ENCODE measurements around the gene MPHOSPH6. TPM values are rescaled to one million over a fixed set of nuclear protein-coding genes. Genes with fewer than 3 reads are reported as not detected.

The MPHOSPH6 gene
- total and polyA plus RNA-seq, 2 donors (not counting 3 experiments of a cell fraction or from before 2014, with no cell fraction given) = 10.9 to 32.0 TPM

GRCh38 chr16:82184213-82184612, 14.2 kb upstream of the MPHOSPH6 start:
- Histone ChIP-seq H3K27me3 (ENCODE audit: control insufficient read depth in 2 of 2, insufficient read depth in 2 of 2, low read length in 2 of 2) (peaks cover 0 to 4% of the 10 kb centered on the region in 2 experiments), H3K4me1 (ENCODE audit: control insufficient read depth, extremely low read depth, insufficient read depth, low read length) (no peaks in the 10 kb centered on the region), H3K36me3 (ENCODE audit: control insufficient read depth in 2 of 2, extremely low read depth in 1 of 2, insufficient read depth in 2 of 2, low read length in 2 of 2) (no peaks in the 10 kb centered on the region), H3K27ac (ENCODE audit: insufficient read depth, low read depth, low read length) (no peak overlapping the region), H2AFZ (ENCODE audit: low read depth, low read length) (no peak overlapping the region), H3K4me3 (replicated peaks in 1 of 3; ENCODE audit: insufficient read depth in 1 of 3, low read depth in 1 of 3, low read length in 3 of 3) (no peak overlapping the region), H4K20me1 (replicated peaks; ENCODE audit: control insufficient read depth, extremely low read depth, insufficient read depth, low read length) (no peaks in the 10 kb centered on the region), H3K9me1 (replicated peaks; ENCODE audit: control insufficient read depth, extremely low read depth, insufficient read depth, low read length) (no peaks in the 10 kb centered on the region), H3K9me3 (replicated peaks; ENCODE audit: control insufficient read depth, insufficient read depth, low read length) (no peaks in the 10 kb centered on the region), H3K4me2 (ENCODE audit: insufficient read depth, low read length) (no peak overlapping the region), H3K9ac (replicated peaks; ENCODE audit: extremely low read depth, insufficient read depth, low read length) (no peak overlapping the region), H3K79me2 (ENCODE audit: control insufficient read depth, insufficient read depth, low read length) (no peaks in the 10 kb centered on the region)
- no peak for FAIRE-seq
- ChIA-PET POLR2A (no interaction called here), CTCF (no interaction called here)
- TF ChIP-seq POLR2A (IDR thresholded peaks at IDR 0.05; ENCODE audit: low read depth, low read length) (no peak), EZH2 (IDR thresholded peaks at IDR 0.05; ENCODE audit: borderline replicate concordance, low read depth, low read length, severe bottlenecking) (no peak), MYC (IDR thresholded peaks at IDR 0.05; ENCODE audit: low read depth, low read length) (no peak), FOS (IDR thresholded peaks at IDR 0.05; ENCODE audit: borderline replicate concordance, insufficient read depth, low read length) (no peak), POLR2AphosphoS5 (IDR thresholded peaks at IDR 0.05; ENCODE audit: insufficient read depth, low read depth, low read length) (no peak), GATA2 (IDR thresholded peaks at IDR 0.05; ENCODE audit: insufficient read depth, insufficient read length, low read depth, low read length) (no peak), JUN (IDR thresholded peaks at IDR 0.05; ENCODE audit: borderline replicate concordance, insufficient read depth, insufficient read length, low read depth) (no peak)
- BruUV-seq (replicated peaks) = no TSS peak
- intact Hi-C loops (cut with micrococcal nuclease) (no loop called here), dilution Hi-C loops (cut with MboI; ENCODE audit: extremely low pct_ligation_motif_present, low sequenced_read_pairs) (no loop called here)
- DNase-seq (ENCODE audit: low read depth, low spot score) = no peak

GRCh38 chr16:82183004-82183397, 13.0 kb upstream of the MPHOSPH6 start:
- DNase-seq (ENCODE audit: low read depth, low spot score) = no peak
- H3K27ac ChIP-seq (ENCODE audit: insufficient read depth, low read depth, low read length) = no peak overlapping the region
- FAIRE-seq = no peak
- H3K4me1 ChIP-seq (ENCODE audit: control insufficient read depth, extremely low read depth, insufficient read depth, low read length) = no peaks in the 10 kb centered on the region
- H4K20me1 ChIP-seq (replicated peaks; ENCODE audit: control insufficient read depth, extremely low read depth, insufficient read depth, low read length) = no peaks in the 10 kb centered on the region
- H3K9me3 ChIP-seq (replicated peaks; ENCODE audit: control insufficient read depth, insufficient read depth, low read length) = no peaks in the 10 kb centered on the region
- BruUV-seq (replicated peaks) = no TSS peak
- CTCF ChIA-PET = no interaction called here
- H3K79me2 ChIP-seq (ENCODE audit: control insufficient read depth, insufficient read depth, low read length) = no peaks in the 10 kb centered on the region
- no peaks in the 10 kb centered on the region for H3K36me3 ChIP-seq (ENCODE audit: control insufficient read depth in 2 of 2, extremely low read depth in 1 of 2, insufficient read depth in 2 of 2, low read length in 2 of 2)
- no peaks in the 10 kb centered on the region for H3K9me1 ChIP-seq (replicated peaks; ENCODE audit: control insufficient read depth, extremely low read depth, insufficient read depth, low read length)
- no peak overlapping the region for H2AFZ ChIP-seq (ENCODE audit: low read depth, low read length)
- dilution Hi-C loops (cut with MboI; ENCODE audit: extremely low pct_ligation_motif_present, low sequenced_read_pairs) = no loop called here
- TF ChIP-seq POLR2AphosphoS5 (IDR thresholded peaks at IDR 0.05; ENCODE audit: insufficient read depth, low read depth, low read length) (no peak), POLR2A (IDR thresholded peaks at IDR 0.05; ENCODE audit: low read depth, low read length) (no peak), FOS (IDR thresholded peaks at IDR 0.05; ENCODE audit: borderline replicate concordance, insufficient read depth, low read length) (no peak), MAX (IDR thresholded peaks at IDR 0.05; ENCODE audit: insufficient read depth, insufficient read length) (no peak), GATA2 (IDR thresholded peaks at IDR 0.05; ENCODE audit: insufficient read depth, insufficient read length, low read depth, low read length) (no peak)
- intact Hi-C loops (cut with micrococcal nuclease) = no loop called here
- H3K27me3 ChIP-seq (ENCODE audit: control insufficient read depth in 2 of 2, insufficient read depth in 2 of 2, low read length in 2 of 2) = peaks cover 0 to 5% of the 10 kb centered on the region in 2 experiments
- POLR2A ChIA-PET = no interaction called here
- no peak overlapping the region for H3K9ac ChIP-seq (replicated peaks; ENCODE audit: extremely low read depth, insufficient read depth, low read length)
- no peak overlapping the region for H3K4me2 ChIP-seq (ENCODE audit: insufficient read depth, low read length)
- H3K4me3 ChIP-seq (replicated peaks in 1 of 3; ENCODE audit: insufficient read depth in 1 of 3, low read depth in 1 of 3, low read length in 3 of 3) = no peak overlapping the region

Measured in endothelial cell of umbilical vein (primary cell).